ENCODE measurements around the gene SLC4A9.
"Not testable (repeated sequence)": the region's sequence is repeated elsewhere in the genome, so short reads cannot be mapped to it uniquely, and the experiment has no call there.

SLC4A9 gene

GRCh38 chr5:140339636-140340035, 20.4 kb upstream of the SLC4A9 start:
- no peak for DNase-seq (ENCODE audit: low spot score)

- no peak for DNase-seq (ENCODE audit: low spot score)
These were observed 19.3 kb upstream of the SLC4A9 start for GRCh38 chr5:140340605-140341121.

GRCh38 chr5:140341591-140341990, 18.4 kb upstream of the SLC4A9 start:
- DNase-seq (ENCODE audit: low spot score) = no peak

GRCh38 chr5:140342287-140342686, 17.7 kb upstream of the SLC4A9 start:
- DNase-seq (ENCODE audit: low spot score) = no peak

DNA sequence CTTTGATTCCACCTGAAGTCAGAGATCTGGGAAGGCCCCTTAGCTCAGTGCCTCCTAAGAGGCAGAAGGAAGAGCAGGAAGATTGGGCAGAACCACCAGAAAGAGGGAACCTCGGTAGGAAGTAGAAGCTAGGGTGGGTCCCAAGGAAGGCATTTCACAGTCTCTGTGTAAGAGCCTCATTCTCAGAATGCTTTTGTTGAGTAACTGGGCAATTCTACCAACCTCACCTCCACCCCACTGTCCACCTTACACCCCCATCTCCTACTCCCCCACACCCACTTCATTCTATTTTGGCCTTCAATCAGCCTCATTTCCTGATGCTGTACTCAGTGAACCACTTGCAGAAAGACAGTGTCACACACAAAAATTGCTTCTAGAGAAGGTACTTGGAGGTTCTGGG, 17.1 kb upstream of the SLC4A9 start:
- no peak for DNase-seq (ENCODE audit: low spot score)

GRCh38 chr5:140343849-140344248, 16.1 kb upstream of the SLC4A9 start:
- not testable (repeated sequence) for DNase-seq (ENCODE audit: low spot score)

DNA sequence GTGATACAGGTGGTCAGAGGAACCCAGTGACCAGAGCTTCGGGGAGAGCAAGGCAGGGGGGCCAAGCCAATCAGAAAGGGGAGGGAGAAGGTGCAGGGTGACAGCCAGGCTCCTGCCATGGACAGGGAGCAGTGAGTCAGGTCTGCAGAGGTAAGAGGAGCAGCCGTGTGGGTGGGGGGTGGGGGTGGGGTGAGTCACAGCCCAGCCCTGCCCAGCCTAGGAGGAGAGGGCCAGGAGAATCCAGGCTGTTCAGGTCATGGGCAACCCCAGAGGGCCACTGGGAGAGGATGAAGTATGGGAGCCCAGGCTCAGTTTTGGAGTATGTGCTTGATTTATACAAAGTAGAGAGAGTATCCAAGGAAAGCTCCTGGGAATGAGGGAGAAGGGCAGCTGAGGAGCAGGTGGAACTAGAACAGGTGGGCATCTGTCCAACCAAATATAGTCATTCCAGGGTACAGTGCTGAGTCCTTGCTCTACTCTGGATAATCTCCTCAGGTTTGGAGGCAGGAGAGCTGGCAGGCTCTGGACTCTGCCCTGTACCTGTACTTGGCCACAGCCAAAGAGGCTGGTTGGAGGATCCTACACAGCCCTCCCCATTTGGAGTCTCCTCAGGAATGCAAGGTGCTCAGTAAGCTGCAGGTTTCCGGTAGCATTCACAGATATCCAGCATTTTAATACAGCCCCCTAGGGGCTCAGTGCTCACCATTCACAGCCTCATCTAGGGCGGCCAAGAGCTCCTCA, 15.1 kb upstream of the SLC4A9 start:
- DNase-seq (ENCODE audit: low spot score) = no peak

DNA sequence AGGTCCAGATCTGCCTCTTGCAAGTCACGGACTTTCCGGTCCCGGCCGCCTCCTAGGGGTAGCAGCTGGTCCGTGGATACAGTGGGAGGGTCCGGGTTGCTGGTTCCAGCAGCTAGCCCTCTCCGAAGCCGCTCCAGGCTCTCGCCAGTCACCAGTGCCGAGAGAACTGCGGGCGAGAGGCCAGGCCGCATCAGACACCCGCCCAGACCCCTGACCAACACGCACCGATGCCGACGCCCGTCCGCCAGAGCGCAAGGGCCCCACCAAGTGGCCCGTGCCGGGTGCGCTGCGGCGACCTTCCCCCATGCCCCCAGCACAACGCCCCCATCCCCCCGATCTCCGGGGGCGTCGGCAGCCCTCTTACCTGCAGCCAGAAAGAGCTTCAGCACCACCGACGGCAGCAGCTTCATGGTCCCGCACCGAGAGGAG, 14.1 kb upstream of the SLC4A9 start:
- no peak for DNase-seq (ENCODE audit: low spot score)

DNA sequence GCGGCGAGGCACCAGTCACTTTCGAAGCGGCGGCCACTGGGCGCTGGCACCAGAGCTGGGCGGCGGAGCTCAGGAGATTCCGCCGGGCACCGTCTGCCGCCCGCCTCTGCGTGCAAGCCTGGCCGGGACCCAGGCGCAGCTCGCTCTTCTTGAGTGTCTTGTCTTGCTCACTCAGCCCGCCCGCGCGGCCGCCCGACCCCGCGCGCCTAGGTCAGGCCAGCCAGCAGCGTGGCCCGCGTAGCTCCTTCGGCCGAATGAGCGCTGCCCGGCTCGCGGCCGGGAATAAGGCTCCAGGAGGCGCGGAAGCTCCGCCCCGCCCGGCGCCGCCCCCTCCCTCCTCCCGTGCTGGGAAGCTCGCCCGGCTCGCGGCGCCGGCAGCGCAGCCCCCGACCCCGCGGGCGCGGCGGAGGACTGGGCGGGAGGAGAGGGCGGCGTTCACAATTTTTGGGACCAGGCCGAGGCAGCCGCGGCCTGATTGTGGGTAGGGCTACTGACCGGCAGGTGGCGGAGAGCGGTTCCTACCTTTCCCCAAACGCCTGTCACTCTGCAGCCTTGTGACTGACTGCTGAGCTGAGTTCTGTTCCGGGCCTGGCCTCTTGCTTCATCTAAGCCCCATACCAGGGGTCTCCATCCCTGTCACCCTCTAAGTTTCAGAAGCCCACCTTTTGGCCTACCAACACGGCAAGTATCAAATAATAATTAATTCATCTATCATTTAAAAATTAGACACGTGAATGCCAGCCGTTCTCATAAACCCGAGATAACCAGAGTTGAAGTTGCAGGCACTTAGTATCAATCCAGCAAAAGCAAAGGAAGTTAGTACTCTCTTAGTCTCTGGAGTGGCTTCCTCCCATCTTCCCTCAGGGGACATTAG, 13.4 kb upstream of the SLC4A9 start, which contains the start of gene HBEGF:
HBEGF (minus strand) TSS at position 256 of the 874 bp plus-strand sequence. CDS start 275 bp downstream, outside the sequence.
- DNase-seq (ENCODE audit: low spot score) = peak; percentile 78

GRCh38 chr5:140347360-140347759, 12.6 kb upstream of the SLC4A9 start:
- no peak for DNase-seq (ENCODE audit: low spot score)

- DNase-seq (ENCODE audit: low spot score) = no peak
These were observed 11.9 kb upstream of the SLC4A9 start for GRCh38 chr5:140348104-140348503.

GRCh38 chr5:140349244-140349643, 10.8 kb upstream of the SLC4A9 start:
- no peak for DNase-seq (ENCODE audit: low spot score)

DNA sequence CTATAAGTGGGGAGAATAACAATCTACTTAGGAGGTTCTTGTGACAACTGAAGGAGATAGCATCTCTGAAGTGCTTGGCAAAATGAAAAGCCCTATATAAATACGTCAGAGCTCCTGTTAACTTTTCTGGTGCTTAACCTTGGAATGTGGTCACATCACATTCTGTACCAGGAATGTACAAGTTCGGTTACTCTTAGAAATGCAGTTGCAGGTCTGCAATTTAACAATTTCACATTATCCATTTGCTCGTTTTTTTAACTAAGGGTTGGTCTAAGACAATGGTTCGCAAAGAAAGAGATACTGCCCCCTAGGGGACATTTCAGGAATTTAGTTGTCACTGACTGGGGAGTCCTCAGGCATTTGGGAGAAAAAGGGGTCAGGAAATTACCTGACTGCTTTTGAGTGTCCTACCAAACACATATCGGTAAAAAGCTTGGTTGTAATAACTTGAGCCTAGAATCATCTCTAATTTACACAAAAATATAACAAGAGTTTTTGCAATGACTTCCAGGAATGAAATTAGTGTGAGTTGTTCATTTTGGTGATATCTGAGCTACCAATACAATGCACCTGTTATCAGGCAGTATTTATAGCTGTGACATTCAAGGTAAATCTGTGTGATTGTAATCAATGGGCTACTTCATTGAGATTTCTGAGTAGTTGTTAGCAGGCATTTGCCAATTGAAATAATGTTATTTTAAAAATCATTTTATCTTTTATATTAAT, 8.2 kb upstream of the SLC4A9 start:
- peak; percentile 64 for DNase-seq (ENCODE audit: low spot score)

GRCh38 chr5:140355546-140355945, 4.4 kb upstream of the SLC4A9 start:
- no peak for DNase-seq (ENCODE audit: low spot score)

DNA sequence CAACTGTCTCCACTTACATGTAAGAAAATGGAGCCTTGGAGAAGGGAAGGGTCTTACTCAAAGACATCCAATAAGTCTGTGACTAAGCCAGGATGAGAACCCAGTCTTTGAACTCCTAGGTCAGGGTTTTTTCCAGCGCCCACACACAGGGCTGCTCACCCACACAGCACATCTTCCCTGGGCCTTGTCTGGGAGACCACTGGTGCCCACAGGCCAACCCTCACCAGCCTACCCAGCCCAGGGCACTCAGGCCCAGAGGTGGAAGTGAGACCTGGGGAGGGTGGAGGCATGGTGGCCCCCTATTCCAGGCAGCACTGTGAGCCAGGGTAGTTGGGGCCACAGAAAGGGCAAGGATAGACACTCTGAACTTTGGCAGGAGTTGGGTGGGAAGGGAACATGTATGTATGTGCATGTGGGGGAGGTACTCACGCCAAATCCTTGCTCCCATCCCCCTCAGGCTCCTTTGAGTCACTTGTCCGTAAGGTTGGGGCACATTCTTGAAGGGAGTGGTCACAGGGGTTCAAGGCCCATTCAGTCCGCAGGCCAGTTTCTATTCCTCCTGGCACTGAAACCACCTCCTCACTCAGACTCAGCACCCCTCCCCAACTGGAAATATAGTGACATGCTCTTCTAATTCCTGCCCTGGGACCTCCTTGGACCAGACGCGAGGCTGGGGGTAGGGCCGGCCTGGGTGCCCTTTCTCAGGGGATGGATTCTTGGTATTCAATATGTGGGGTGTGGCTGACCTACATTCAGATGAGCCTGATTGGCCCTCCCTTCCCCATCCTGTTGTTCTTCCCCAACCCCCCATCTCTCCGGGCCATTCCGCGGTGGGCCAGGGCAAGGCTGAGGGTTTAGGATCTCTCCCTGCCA, 2.9 kb upstream of the SLC4A9 start:
- no peak for DNase-seq (ENCODE audit: low spot score)

DNA sequence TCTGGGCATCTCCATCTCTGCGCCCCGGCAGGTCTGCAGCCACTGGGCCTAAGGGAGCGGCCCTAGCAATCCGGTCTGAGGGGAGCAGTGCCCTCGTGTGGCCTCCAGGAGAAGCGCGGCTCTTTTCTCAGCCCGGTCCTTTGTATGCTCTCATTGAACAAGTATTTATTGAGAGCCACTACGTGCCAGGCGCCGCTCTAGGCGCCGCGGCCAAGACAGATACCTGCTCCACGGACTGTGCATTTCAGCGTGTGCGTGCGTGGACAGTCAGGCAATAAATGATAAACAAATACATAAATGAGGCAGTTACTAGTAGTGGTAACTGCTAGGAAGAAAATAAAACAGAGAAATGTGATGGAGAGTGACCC, 2.3 kb upstream of the SLC4A9 start:
- peak; percentile 88 for DNase-seq (ENCODE audit: low spot score)

- DNase-seq (ENCODE audit: low spot score) = no peak
These were observed 1.2 kb upstream of the SLC4A9 start for GRCh38 chr5:140358738-140359310.

GRCh38 chr5:140360681-140361479, 886 bp downstream of the SLC4A9 start:
- no peak for DNase-seq (ENCODE audit: low spot score)

DNA sequence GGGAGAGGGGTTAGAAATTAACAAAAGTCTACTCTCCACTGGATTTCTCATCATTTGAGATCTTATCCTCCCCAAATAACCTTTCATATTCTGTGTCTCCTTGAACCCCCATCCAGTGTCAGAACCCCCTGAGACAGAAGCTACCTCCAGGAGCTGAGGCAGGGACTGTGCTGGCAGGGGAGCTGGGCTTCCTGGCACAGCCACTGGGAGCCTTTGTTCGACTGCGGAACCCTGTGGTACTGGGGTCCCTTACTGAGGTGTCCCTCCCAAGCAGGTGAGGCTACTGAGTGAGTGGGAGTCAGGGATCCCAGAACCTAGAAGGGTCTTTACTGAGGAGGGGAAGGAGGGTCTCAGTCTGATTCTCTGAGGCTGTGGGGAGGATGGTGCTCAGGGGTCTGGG, 1.9 kb downstream of the SLC4A9 start:
- DNase-seq (ENCODE audit: low spot score) = no peak

GRCh38 chr5:140362311-140362710, 2.3 kb downstream of the SLC4A9 start:
- DNase-seq (ENCODE audit: low spot score) = no peak
